CD4-positive, alpha-beta T cell treated with Interleukin-2 at 100 ng/mL for 4 hours (primary cell): Measurements from ENCODE around the gene DHRS4L2.
A peak's percentile ranks its signal among the peaks of the same experiment; 100 is the strongest.
"Not testable (repeated sequence)": the region's sequence is repeated elsewhere in the genome, so short reads cannot be mapped to it uniquely, and the experiment has no call there.

Experiments used
- DNase-seq: peaks from one replicate; pipeline ENCODE4 v3.0.0-alpha.2; 2020; ENCODE audit warnings: low spot score

DHRS4L2 gene

DNA sequence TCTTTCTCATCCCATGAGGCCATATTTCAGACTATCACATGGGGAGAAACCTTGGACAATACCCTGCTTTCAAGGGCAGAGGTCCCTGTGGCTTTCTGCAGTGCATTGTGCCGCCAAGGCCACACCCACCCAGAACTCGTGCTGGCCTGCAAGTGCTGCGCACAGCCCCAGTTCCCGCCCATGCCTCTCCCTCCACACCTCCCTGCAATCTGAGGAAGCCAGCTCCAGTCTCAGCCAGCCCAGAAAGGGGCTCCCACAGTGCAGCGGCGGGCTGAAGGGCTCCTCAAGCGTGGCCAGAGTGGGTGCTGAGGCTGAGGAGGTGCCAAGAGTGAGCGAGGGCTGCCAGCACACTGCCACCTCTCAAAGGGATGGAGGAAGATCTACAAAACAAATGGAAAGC is 15.6 kb upstream of the DHRS4L2 start:
- DNase-seq, result not testable (repeated sequence)

GRCh38 chr14:23974041-23974440 is 14.7 kb upstream of the DHRS4L2 start:
- DNase-seq, result not testable (repeated sequence)

DNA sequence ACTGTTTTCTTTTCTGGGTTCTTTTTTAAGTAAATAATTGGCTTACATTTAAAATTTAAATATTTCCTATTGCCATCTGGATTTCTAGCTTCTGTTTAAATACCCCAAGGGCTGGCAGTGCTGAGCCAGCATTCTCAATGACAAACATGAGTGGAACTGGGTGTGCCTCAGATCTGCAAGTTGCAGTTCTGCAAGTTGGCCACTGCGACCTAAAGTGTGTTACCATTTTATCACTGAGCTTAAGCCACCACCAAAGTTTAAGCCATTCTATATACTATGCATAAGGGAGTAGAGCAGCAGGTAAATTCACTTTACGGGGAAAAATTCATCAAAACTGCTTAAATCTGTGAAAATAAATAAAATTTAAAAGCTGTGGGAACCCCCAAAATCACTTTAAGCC is 11.5 kb upstream of the DHRS4L2 start:
- peak; percentile 11 for DNase-seq

- not testable (repeated sequence) for DNase-seq
Measured at GRCh38 chr14:23981951-23982813, 6.5 kb upstream of the DHRS4L2 start.

- no peak for DNase-seq
Measured at GRCh38 chr14:23984891-23985602, 3.7 kb upstream of the DHRS4L2 start.

DNA sequence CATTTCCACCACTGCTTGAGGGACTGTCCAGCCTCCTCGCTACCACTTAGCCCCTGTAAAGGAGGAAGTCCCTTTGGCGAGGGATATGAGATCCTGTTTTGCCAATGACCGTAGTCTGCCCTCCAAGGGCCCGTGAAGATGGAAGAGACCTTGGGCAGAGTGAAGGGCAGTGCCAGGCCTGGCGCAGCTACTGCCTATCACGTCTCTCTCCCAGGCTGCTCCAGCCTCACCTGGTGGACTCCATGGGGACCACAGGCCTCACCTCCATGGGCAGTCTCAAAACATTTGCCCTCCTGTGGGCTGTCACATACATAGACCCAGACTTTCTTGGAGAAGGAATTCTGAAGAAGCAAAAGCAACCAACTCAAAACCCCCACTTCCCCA is 514 bp upstream of the DHRS4L2 start:
- not testable (repeated sequence) for DNase-seq

GRCh38 chr14:23989734-23990445 is 1.2 kb downstream of the DHRS4L2 start:
- DNase-seq, result peak; percentile 11

DNA sequence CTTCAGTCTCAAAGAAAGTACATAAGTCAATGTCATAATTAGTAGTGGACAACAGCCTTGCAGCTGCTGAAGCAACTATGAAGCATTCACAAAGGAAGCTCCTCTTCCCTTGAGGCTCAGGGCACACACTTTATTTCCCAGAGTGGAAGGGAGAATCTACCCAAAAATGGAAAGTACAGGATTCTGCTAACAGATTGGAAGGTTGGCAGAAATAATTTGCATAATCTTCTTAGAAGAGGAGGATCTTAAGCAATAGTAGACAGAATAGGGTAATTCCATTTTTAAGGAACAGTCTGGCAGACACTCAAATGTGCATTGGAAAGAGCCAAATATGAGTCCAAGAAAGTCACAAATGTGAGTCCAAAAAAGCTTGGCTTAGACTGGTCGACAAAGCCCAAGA is 2.2 kb downstream of the DHRS4L2 start:
- not testable (repeated sequence) for DNase-seq

DNA sequence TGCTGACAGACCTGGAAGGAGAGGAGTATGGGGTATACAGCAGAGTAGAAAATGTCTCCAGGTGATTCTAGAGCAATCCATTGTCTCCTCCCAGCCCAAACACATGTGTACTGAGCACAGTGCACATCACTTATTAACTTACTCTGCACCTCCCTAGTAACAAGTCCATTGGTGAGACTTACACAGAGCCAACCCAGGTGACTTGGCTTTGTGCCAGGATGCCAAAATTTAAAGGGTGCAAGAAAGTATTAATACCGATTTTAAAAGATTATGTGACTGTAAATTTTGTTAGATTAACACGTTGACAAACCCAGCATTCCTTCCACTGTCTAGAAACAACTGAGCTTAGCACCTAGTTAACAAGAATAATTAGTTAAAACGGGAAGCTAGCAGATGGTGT is 4.3 kb downstream of the DHRS4L2 start:
- not testable (repeated sequence) for DNase-seq

GRCh38 chr14:23996009-23996408 is 7.3 kb downstream of the DHRS4L2 start:
- DNase-seq, result not testable (repeated sequence)

DNA sequence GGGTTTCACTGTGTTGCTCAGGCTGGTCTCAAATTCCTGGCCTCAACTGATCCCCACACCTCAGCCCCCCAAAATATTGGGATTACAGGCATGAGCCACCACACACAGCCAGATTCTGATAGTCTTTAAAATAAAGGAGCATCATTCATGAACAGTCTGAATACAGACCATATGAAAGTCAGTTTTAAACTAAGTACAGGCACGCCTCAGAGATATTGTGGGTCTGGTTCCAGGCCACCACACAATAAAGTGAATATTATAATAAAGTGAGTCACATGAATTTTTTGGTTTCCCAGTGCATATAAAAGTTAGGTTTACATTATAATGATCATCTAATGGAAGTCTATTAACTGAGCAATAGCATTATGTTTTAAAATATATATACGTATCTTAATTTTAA is 8.1 kb downstream of the DHRS4L2 start:
- DNase-seq, result not testable (repeated sequence)

- DNase-seq, result not testable (repeated sequence)
Measured at GRCh38 chr14:23999640-24000039, 10.9 kb downstream of the DHRS4L2 start.

DNA sequence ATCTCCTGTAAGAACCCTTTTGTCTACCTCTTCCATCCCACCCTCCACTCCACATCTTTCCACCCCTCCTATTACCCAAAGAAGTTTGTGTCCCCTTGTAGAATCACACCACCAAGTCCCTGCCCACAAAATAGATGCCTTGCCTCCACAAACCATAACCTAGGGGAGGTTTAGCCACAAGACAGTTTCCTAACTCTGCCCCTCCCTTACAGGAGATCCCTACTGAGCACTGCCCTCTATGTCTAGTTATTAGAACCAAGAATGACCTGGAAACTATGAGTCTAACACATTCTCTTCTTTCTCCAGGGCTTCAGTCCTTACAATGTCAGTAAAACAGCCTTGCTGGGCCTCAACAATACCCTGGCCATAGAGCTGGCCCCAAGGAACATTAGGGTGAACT is 12.3 kb downstream of the DHRS4L2 start:
- DNase-seq, result not testable (repeated sequence)

- DNase-seq, result not testable (repeated sequence)
Measured at GRCh38 chr14:24001679-24002078, 12.9 kb downstream of the DHRS4L2 start.

- DNase-seq, result not testable (repeated sequence)
Measured at GRCh38 chr14:24006471-24006816, 17.7 kb downstream of the DHRS4L2 start.

DNA sequence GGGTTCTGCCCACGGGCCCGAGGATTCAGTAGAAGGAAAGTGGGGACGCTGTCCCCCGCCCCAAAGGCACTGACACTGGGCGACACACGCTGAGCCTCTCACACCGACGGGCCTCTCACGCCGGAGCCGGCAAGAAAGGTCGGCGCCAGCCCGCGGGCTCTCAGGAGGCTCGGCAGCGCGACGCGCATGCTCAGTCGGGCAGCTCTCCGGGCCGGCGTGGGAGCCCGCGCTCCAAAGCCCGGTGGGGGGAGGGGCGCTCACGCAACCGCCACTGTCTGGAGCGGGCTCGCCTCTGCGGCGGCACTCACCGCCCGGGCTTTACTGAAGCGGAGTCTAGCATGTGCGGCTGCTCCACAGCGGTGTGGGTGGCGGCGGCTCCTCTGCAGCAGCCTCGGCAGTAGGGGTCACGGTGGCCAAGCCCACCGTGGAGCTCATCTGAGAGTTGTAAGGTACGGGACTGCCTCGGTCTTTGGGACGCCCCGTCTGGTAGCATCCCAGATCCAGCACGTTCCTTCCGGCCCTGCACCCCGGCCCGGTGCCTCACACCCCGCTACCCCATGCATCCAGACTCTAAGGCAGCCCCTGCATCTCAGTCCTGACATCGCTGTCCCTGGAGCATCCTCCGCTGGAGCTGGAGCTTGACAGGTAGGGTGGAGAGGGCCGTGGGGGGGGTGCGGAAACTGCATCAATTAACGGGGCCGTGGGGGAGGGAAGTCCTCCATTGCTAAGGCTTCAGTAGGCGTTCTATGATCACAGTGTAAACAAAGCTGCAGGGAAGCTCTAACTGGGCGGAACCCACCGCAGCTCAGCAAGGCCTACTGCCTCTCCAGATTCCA is 18.3 kb downstream of the DHRS4L2 start:
- DNase-seq, result peak; percentile 55

- no peak for DNase-seq
Measured at GRCh38 chr14:24011051-24011450, 22.3 kb downstream of the DHRS4L2 start.

GRCh38 chr14:24012726-24013273 is 24.1 kb downstream of the DHRS4L2 start:
- not testable (repeated sequence) for DNase-seq

GRCh38 chr14:24013654-24014514 is 25.2 kb downstream of the DHRS4L2 start:
- DNase-seq, result peak; percentile 80

DNA sequence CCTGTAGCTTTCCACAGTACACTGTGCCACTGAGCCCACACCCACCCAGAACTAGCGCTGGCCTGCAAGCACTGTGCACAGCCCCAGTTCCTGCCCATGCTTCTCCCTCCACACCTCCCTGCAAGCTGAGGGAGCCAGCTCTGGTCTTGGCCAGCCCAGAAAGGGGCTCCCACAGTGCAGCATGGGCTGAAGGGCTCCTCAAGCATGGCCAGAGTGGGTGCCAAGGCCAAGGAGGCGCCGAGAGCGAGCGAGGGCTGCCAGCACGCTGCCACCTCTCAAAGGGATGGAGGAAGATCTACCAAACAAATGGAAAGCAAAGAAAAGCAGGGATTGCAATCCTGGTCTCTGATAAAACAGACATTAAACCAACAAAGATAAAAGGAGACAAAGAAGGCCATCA is 27.0 kb downstream of the DHRS4L2 start:
- not testable (repeated sequence) for DNase-seq
